HG03469 (cell line): Measurements from ENCODE around the gene CNOT3.

Source experiments
- ATAC-seq: cut with Tn5 transposase; IDR thresholded peaks from one replicate; pipeline ENCODE4 v1.9.1; 2021; ENCODE audit warnings: mild to moderate bottlenecking, moderate library complexity, moderate number of reproducible peaks; ENCODE audit not compliant: unreplicated experiment

Gene CNOT3

GRCh38 chr19:54147676-54148075 is 10.1 kb downstream of the CNOT3 start:
- ATAC-seq: no peak

DNA sequence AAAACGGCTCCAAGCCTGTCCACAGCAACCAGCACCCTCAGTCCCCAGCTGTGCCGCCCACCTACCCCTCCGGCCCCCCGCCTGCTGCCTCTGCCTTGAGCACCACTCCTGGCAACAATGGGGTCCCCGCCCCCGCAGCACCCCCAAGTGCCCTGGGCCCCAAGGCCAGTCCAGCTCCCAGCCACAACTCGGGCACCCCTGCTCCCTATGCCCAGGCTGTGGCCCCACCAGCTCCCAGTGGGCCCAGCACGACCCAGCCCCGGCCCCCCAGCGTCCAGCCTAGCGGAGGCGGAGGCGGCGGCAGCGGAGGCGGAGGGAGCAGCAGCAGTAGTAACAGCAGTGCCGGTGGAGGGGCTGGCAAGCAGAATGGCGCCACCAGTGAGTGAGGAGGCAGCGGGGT is 10.6 kb downstream of the CNOT3 start:
- ATAC-seq: no peak

GRCh38 chr19:54149021-54149812 is 11.7 kb downstream of the CNOT3 start:
- no peak for ATAC-seq

DNA sequence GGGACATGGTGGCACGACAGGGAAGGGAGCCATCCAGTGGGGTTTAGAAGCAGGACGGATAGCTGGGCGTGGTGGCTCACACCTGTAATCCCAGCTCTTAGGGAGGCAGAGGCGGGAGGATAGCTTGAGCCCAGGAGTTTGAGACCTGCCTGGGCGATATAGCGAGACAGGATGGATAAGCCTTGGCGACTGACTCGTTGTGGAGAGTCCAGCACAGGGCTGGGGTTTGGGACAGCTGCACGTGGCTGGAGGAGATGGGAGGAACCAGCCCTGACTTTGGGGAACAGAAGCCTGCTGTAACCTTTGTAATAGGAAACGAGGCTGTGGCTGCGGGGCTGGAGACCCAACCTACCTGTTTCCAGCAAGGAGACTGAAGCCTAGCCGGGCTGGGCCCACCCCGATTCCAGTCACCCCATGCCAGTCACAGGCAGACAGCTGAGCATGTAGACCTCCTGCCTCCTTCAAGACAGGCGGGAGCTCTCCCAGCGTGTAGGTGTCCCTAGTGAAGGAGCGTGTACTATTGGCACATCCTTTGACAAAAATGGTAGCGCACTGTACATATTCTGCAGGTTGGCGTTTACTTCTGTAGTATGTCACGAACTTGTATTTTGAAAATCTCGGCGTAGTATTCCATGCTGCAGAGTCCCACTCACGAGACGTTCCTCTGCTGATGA is 13.9 kb downstream of the CNOT3 start:
- no peak for ATAC-seq

DNA sequence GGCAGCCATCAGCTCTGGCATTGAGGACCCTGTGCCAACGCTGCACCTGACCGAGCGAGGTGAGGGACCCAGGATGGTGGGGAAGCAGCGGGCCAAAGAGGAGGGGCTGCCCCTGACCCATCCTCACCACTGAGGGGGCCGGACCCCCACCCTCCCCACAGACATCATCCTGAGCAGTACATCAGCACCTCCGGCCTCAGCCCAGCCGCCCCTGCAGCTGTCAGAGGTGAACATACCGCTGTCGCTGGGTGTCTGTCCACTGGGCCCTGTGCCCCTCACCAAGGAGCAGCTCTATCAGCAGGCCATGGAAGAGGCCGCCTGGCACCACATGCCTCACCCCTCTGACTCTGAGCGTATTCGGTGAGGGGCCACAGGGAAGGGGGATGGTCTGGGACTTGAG is 14.7 kb downstream of the CNOT3 start:
- no peak for ATAC-seq

- ATAC-seq: no peak
Measured at GRCh38 chr19:54152878-54153524, 15.4 kb downstream of the CNOT3 start.

DNA sequence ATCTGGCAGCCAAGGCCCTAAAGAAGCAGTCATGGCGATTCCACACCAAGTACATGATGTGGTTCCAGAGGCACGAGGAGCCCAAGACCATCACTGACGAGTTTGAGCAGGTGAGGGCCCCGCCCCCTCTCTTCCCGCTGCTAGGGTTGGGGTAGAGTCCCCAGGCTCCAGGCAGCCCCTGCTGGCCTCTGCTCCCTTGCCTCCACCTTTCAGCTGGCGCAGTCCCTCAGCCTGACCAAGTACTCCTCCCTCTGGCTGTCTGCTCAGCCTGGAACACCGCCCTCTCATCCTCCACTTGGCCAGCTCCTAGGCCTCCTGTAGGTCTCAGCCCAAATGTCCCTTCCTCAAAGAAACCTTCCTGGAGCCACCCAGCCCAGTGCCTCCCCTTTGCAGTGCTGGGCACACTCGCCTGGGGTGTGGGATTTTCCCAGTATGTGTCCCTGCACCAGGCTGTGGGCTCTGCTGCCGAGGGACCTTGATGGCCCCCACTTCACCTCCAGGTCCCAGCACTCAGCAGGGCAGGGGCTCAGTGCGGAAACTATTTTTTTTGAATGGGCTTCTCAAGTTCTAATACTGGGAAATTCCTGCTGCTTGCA is 16.3 kb downstream of the CNOT3 start:
- no peak for ATAC-seq

DNA sequence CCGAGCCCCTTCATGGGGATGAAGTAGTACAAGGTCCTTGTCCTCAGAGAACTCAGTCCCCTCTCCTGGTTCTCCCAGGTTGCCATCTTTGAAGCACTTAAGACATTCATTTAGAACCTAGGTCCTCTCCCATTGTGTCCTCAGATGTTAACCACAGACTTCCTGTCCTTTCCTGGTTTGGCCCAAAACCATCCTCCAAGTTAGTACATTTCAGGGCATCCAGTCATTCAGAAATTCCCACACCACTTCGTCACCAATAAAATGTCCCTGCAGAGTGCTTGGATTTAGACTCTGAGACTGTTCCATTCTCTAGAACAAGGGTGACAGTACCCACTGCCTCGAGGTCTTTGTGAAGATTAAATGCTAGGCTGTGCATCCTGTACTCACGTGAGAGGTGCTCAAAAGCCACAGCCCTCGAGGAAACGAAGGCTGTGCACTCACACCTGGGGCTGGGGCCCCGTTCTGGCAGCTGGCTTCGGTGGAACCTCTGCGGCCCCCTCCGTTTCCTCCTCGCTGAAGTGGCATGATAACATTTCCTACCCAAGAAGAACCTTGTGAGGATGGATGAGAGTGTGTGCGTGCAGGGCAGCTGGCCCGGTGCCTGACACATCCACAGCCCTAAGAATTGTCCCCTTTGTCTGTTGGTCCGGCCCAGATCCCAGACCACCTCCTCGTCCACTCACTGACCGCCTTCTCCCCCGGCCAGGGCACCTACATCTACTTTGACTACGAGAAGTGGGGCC is 17.2 kb downstream of the CNOT3 start:
- no peak for ATAC-seq

DNA sequence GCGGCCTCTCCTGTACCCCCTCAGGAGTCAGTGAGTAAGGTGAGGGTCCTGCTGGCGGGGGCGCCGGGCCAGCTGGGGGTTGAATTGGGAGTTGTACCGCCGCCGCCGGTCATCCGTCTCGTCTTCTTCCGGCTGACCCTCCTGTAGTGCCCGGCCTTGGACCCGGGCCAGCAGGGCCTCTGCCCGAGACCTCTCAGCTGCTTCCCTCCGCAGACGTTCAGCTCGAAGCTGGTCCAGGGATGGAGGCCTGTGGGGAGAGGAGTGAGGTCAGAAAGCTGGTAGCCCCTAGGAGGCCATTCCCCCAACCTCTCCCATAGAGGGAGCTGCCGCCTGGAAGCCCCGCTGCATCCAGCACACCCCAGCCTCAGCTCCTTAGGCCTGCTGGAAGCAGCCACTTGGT is 18.1 kb downstream of the CNOT3 start:
- no peak for ATAC-seq

GRCh38 chr19:54156490-54156889 is 18.9 kb downstream of the CNOT3 start:
- ATAC-seq: no peak

- ATAC-seq: no peak
Measured at GRCh38 chr19:54156953-54157352, 19.4 kb downstream of the CNOT3 start.

DNA sequence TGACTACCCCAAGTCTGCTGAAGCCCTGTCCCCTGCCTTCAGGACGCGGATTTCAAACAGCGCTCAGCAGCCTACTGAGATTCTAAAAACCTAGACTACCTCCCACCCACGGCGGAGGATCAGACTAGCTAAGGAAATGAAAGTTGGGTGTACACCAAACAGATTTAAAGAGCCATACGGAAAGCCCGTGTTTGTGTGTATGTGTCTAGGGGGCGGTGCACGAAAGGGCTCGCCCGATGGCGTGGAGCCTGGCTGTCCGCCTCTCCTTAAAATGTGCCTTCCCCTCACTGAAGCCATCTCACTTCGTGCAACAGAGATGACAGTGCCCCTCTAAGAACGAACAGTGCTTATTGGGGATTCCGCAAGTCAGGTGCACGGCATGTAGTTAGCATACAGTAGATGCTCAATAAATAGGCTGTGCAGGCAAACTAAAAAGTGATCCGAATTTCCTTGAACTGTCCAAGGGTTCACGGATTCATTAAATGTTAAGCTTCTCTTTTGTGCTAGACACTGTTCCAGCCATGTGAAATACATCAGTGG is 21.3 kb downstream of the CNOT3 start:
- no peak for ATAC-seq

- peak; percentile 78 for ATAC-seq
Measured at GRCh38 chr19:54159352-54160181, 22.0 kb downstream of the CNOT3 start, which contains the start of gene LENG1. Gene LENG1 (minus strand): TSS chr19:54159721. CDS start chr19:54159695, 26 bp downstream.

GRCh38 chr19:54160182-54160811 is 22.7 kb downstream of the CNOT3 start:
- no peak for ATAC-seq

DNA sequence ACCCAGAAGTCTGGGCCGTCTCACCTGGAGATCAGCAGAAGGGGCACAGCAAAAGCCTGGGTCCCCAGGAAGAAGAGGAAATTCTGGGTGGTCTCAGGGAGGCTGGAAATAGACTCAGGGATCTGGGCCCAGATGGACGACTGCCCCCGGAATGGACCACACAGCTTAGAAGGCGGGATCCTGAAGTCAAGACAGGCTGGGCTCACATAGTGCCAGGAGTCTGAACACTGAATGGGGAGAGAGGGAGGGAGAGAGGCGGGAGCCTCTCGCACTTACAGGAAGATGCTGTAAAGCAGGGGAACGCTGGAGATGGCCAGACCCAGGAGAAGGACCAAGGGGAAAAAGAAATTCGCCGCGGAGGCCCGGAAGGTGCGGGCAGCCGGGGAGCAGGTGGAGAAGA is 23.3 kb downstream of the CNOT3 start:
- no peak for ATAC-seq

- ATAC-seq: no peak
Measured at GRCh38 chr19:54162241-54162805, 24.8 kb downstream of the CNOT3 start.

GRCh38 chr19:54162884-54163283 is 25.3 kb downstream of the CNOT3 start:
- ATAC-seq: no peak

DNA sequence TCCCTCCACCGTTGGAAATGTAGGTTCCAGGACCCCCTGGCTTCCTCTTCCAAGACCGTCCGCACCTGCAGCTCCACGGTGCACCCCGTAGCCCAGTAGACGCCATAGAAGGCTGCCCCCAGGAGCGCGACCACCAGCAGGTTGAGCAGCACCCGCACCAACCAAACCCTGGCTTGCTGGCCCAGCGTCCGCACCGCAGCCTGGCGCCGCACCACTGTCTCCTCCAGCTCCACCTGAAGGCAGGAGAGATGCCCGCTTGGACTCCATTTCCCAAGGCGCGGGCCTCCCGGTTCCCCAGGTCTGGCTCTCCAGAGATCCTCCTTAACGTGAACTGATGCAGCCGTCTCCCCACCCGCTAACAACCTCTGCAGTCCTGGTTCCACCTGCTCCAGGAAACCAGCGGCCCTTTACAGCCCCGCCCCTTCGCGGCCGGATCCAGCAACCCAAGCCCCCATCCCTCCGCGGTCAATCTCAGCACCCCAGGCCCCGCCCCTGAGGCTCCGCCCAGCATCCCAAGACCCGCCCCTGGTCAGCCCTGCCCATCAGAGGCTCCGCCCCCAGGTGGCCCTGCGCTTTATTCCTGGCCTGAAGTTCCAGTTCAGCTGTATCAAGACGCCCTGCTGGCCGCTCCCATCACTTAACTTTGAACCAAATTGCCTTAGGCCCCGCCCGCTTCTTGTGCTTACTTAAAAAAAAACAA is 27.0 kb downstream of the CNOT3 start:
- ATAC-seq: no peak
